HG03520 (cell line): ENCODE results near the gene HS6ST3.

ENCODE experiments used
- ATAC-seq: cut with Tn5 transposase; IDR thresholded peaks from one replicate; pipeline ENCODE4 v1.9.1; 2021; ENCODE audit warnings: mild to moderate bottlenecking, moderate library complexity; ENCODE audit not compliant: unreplicated experiment

The HS6ST3 gene

GRCh38 chr13:96696389-96696900 lies 606.5 kb downstream of the HS6ST3 start:
- no peak for ATAC-seq

DNA sequence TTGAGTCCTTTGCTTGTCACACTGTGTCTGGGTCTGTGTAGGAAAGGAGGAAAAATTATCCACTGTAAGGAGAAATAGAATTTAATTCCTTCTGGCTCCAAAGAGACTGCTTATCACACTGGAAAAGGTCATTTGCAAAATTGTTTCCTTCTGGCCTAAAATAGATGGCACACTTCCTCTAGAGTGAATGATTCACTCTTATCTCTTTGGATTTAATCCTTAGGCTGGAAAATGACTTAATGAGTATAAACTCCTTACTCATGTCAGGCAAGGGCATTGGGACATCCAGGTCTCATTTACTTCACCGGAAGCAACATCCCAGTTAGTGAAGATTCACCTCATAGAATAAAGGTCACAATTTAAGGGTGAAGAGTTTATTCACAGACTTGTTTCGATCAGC lies 610.8 kb downstream of the HS6ST3 start:
- no peak for ATAC-seq

- no peak for ATAC-seq
Measured at GRCh38 chr13:96707146-96707545, 617.2 kb downstream of the HS6ST3 start.

DNA sequence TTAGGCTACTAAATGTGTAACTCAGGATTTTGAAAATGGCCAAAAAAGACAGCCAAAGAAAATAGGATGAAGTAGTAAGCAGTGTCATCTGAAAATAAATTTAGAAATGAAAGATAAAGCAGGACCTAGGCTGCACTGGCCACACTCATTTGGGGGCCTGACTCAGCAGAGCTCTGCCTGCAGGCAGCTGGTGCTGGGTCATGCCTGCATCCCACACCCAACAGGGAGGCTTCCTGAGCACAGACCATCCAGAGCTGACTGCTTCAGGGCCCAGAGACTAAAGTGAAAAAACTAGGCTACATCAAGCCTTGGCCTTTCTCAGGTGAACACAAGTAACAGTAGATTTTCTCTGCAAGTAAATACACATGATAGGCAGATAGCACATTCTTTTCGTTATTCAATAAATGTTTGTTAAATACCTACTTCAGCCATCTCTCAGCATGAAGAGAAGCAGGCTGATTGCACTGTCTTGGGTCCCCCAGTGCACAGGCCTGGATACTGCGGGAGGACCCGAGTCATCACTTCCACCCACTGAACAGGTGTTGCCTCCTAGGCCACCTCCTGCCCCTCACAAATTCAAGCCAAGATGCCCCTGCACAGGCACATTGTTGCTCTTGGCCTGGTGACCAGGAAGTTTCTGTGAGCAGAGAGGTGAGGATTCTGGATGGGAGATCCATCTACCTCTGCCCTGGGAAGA lies 620.4 kb downstream of the HS6ST3 start:
- no peak for ATAC-seq

- no peak for ATAC-seq
Measured at GRCh38 chr13:96720446-96720845, 630.5 kb downstream of the HS6ST3 start.

GRCh38 chr13:96726651-96727050 lies 636.7 kb downstream of the HS6ST3 start:
- ATAC-seq: no peak

DNA sequence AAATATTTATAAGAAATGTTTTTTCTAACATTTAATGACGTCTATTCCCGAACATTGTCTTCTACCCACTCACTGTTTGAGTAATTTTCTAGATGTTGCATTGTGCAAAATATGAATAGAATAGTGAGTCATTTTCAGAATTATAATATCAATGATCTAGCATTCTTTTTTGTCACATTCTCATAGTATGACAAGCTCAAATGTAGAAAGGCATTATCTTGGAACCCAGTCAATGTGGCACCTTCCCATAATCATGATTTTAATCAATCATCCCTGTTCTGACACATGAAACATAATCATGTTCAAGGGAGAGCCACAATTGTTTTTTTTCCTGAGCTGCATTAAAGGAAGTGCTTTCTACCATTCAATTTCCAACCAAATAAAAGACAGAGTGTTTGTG lies 638.6 kb downstream of the HS6ST3 start:
- no peak for ATAC-seq

DNA sequence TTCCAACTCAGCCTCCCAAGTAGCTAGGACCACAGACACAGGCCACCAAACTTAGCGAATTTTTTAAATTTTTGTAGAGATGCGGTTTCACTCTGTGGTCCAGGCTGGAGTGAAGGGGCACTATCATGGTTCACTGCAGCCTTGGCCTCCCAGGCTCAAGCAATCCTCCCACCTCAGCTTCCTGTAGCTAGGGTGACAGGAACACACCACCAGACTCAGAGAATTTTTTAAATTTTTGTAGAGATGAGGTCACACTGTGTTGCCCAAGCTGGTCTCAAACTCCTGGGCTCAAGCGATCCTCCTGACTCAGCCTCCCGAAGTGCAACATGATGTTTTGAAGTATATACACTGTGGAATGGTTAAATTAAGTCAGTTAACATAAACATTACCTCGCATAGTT lies 640.8 kb downstream of the HS6ST3 start:
- no peak for ATAC-seq

GRCh38 chr13:96734499-96734898 lies 644.6 kb downstream of the HS6ST3 start:
- ATAC-seq: no peak

DNA sequence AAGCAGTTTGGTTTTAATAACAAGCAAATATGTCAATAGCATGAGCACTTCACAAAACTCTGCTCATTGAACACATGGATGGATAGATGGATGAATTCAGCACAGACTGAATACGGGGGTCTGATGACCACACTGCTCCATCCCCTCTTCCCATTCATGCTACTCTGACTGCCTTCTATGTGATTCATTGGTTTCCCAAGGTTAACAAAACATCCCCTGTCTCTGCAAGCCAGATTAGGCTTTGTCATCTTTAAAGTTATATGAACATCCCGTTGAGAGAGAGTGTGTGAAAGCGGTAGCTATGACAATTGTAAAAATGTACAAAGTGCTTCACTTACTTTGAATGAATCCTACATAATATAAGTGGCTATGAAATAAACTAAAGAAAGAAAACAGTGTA lies 651.9 kb downstream of the HS6ST3 start:
- ATAC-seq: no peak

DNA sequence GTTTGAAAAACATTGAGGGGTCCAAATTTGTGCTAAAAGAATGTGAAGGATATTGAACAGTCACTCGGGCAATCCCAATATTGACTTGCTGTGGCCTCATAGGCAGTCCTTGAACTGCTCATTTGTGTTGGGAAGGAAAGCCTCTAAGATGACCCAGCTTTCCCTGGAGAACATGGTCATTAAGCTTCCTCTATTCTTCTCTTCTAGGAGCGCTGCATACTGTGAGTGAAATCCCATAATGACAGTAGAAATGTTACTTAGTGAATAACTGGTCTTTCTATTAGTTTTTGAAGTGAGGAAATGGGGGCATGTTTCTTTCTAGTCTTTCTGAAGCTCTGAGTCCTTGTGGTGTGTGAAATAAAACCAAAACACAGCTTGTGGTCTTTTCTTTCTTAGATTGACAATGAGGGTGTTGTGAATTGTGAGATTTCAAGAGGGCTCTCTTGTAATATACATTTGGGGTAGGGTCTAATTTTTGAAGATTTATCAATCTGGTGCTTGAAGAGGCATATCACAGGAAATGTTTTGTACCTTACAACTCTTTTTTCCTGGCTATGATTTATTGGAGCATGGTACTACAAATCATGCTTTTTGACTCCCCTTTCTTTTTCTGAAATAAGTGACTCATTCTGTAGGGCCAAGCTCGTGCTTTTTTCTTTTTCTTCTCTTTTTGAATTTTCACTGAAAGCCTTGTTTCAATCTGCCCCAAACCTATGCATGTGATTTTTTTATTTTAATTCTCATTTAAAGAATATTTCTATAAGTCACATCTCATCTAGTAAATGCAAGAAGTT lies 653.6 kb downstream of the HS6ST3 start:
- ATAC-seq: no peak

- ATAC-seq: no peak
Measured at GRCh38 chr13:96744367-96745331, 654.7 kb downstream of the HS6ST3 start.

- ATAC-seq: no peak
Measured at GRCh38 chr13:96746886-96747285, 657.0 kb downstream of the HS6ST3 start.

GRCh38 chr13:96749825-96750224 lies 659.9 kb downstream of the HS6ST3 start:
- ATAC-seq: no peak

GRCh38 chr13:96751089-96751488 lies 661.2 kb downstream of the HS6ST3 start:
- no peak for ATAC-seq

GRCh38 chr13:96762876-96763275 lies 673.0 kb downstream of the HS6ST3 start:
- ATAC-seq: no peak

- no peak for ATAC-seq
Measured at GRCh38 chr13:96766306-96766705, 676.4 kb downstream of the HS6ST3 start.

- no peak for ATAC-seq
Measured at GRCh38 chr13:96768524-96768923, 678.6 kb downstream of the HS6ST3 start.

- no peak for ATAC-seq
Measured at GRCh38 chr13:96769874-96770273, 680.0 kb downstream of the HS6ST3 start.

- peak; percentile 88 for ATAC-seq
Measured at GRCh38 chr13:96771486-96772367, 681.8 kb downstream of the HS6ST3 start.
